Fibroblast of skin of left biceps (primary cell): Measurements from ENCODE around the gene FRMD4B.
A peak's percentile ranks its signal among the peaks of the same experiment; 100 is the strongest.
"Not testable (repeated sequence)": the region's sequence is repeated elsewhere in the genome, so short reads cannot be mapped to it uniquely, and the experiment has no call there.

ENCODE experiments used
- DNase-seq, 2 experiments: peaks; one replicate each; pipeline ENCODE4 v3.0.0-alpha.2; 2013; ENCODE audit warnings: low read depth in 2 of 2

FRMD4B gene

DNA sequence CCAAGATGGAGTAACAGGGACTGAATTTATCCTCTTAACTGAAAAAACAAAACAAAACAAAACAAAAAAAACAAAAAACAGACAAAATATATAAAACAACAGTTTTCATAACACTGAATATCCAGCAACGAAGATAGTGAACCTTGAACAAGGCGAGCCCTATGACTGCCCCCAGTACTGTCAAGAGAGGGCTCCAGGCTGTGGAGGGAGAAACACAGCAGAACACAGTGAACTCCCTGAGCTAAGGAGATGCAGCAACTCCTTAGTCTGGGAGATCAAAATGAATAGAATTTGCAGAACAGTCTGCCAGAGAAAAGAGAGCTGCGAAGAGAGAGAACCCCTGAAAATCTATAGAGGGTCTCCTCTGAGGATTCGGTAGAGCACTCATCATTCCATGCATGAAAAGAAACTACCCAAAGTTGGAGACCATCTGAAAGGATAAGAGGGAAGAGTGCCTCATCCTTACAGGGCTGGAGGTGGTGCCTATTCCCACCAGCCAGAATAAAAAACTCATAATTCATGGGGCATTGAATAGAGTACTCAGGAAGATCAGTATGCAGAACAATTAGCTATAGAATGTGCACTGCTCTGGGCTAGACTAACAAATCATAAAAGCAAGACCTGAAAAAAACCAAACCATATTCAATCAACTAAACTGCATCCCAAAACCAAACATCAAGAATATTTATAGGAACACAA lies 101.8 kb downstream of the FRMD4B start:
- no peak for DNase-seq

DNA sequence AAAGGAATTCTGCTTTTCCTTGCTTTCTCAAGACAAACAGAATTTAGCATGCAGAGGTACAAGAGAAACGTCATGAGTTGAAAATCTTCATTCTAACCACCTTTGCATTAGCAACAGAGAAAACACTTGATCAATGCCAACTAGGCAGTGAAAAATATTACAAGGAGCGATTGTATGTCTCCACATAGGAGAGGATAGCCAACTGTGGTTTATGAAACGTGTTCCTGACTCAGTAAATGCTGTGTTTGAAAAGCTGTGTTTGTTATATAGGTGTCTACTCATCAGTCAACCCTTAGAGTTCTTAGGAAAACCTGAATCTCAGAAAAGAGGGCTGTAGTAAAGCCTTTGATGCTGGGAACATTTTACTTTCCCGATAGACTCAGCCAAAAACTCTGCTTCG lies 102.4 kb downstream of the FRMD4B start:
- no peak for DNase-seq

DNA sequence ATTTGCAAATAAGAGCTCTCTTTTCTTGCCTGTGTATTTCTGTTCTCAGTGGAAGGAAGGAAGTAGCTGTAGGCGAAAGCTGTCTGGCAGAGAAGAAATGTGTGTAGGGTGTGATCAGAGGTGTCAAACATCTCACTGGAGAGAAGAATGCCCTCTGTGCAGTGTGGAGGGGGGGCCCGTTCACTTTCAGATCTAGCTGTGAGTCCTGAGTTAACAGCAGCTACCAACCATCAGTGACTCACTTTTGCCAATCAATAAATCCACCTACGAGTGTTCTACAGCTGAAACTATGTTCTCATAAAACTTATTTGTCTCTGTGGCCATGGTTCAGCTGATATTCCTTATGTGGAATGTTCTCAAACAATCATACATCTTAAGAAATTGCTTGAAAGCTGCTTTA lies 103.7 kb downstream of the FRMD4B start:
- DNase-seq, result no peak

GRCh38 chr3:69277403-69277802 lies 108.5 kb downstream of the FRMD4B start:
- not testable (repeated sequence) for DNase-seq

DNA sequence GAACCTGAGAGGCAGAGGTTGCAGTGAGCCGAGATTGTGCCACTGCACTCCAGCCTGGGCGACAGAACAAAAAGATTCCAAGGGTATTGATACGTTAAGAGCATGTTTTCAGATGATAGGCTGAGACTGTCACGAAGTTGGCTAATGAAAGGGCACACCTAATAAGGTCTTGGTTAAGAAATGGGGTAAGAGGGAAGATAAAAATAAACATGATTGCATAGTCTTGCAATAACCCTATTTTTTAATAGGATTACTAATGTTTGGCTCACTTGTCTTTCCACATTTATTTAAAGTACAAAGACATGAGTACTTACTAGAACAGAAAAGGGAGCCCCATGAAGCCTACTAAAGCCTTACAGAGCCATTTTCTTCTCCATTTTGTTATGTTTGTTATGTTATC lies 109.0 kb downstream of the FRMD4B start:
- DNase-seq, result no peak

GRCh38 chr3:69276191-69276590 lies 109.7 kb downstream of the FRMD4B start:
- DNase-seq, result not testable (repeated sequence)

- no peak for DNase-seq
These were observed 112.0 kb downstream of the FRMD4B start for GRCh38 chr3:69273896-69274295.

DNA sequence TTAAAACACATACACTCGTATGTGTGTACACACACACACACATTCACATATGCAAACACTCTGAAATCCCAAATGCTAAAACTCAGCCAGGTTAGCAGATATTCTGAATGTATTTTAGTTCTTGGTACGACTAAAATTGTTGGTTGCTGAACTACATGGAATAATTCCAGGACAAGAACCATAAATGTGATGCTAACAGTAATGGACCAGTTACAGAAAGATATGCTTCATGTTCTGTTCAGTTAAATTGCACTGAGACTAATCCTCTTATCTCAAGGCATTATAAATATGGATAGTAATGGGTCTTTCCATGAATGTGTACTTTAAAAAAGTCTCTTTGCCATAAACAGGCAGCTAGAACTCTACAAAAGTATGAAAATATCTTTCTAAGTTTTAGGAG lies 113.3 kb downstream of the FRMD4B start:
- no peak for DNase-seq

DNA sequence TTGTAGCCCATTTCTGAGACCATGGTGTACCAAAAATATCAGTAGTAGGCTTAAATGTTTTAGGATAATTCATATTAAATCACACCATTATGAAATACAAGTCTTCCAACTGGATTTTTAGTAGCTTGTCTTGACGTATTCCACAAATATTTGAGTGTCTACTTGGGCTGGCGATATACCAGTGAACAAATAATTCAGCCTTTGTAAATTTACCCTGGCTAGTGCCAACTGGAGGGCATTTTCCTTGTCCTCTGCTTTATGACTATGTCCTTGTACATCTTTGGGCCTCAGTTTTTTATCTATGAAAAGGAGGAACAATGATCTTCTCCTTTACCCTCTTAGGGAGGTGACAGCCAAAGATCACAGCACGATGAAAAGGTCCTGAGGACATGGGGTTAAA lies 114.8 kb downstream of the FRMD4B start:
- DNase-seq, result no peak

GRCh38 chr3:69266585-69266984 lies 119.3 kb downstream of the FRMD4B start:
- no peak for DNase-seq

- DNase-seq, result not testable (repeated sequence)
These were observed 119.8 kb downstream of the FRMD4B start for GRCh38 chr3:69266071-69266470.

DNA sequence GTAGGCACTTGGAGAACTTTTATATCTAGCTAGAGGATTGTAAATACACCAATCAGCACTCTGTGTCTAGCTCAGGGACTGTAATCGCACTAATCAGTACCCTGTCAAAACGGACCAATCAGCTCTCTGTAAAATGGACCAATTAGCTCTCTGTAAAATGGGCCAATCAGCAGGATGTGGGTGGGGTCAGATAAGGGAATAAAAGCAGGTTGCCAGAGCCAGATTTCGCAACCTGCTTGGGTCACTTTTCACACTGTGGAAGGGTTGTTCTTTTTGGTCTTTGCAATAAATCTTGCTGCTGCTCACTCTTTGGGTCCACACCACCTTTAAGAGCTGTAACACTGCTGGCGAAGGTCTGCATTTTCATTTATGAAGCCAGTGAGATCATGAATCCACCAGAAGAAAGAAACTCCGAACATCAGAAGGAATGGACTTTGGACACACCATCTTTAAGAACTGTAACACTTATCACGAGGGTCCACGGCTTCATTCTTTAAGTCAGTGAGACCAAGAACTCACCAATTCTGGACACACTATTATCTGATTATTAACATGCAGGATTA lies 125.0 kb downstream of the FRMD4B start:
- not testable (repeated sequence) for DNase-seq

DNA sequence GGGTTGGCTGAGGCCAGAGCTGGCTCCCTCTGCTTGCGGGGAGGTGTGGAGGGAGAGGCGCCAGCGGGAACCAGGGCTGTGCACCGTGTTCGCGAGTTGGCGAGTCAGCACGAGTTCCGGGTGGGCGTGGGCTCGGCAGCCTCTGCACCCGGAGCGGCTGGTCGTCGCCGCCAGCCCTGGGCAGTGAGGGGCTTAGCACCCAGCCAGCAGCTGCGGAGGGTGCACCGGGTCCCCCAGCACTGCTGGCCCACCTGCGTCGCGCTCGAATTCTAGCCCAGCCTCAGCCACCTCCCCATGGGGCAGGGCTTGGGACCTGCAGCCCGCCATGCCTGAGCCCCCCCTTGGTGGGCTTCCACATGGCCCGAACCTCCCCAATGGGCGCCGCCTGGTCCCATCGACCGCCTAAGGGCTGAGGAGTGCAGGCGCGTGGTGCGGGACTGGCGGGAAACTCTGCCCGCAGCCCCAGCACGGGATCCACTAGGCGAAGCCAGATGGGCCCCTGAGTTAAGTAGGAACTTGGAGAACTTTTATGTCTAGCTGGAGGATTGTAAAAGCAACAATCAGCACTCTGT lies 125.6 kb downstream of the FRMD4B start:
- no peak for DNase-seq

GRCh38 chr3:69259125-69259524 lies 126.8 kb downstream of the FRMD4B start:
- no peak for DNase-seq

- DNase-seq, result no peak
These were observed 130.0 kb downstream of the FRMD4B start for GRCh38 chr3:69255928-69256327.

- DNase-seq, result no peak
These were observed 131.5 kb downstream of the FRMD4B start for GRCh38 chr3:69254351-69254750.

DNA sequence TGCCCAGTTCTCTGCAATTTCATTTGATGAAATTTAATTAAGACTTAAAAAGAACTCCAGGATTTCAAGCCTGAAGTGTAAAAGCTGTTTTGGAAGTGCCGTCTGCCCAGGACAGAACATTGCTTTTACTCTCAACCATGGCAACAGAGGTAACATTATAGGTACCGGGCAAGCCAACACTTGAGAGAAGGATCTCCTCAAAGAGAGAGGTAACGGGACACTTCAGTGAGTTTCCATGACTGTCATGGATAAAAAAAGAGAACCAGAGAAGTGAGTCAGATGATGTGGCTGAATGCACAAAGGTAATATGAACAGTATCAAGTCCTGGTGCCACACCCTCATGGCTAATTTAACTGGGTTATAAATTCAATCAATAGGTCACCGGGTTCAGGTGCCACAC lies 133.3 kb downstream of the FRMD4B start:
- no peak for DNase-seq

- no peak for DNase-seq
These were observed 133.7 kb downstream of the FRMD4B start for GRCh38 chr3:69252141-69252540.

GRCh38 chr3:69251078-69251805 lies 134.6 kb downstream of the FRMD4B start:
- no peak for DNase-seq

- peak; percentile 3 to 7 for DNase-seq
These were observed 135.9 kb downstream of the FRMD4B start for GRCh38 chr3:69250014-69250413.

DNA sequence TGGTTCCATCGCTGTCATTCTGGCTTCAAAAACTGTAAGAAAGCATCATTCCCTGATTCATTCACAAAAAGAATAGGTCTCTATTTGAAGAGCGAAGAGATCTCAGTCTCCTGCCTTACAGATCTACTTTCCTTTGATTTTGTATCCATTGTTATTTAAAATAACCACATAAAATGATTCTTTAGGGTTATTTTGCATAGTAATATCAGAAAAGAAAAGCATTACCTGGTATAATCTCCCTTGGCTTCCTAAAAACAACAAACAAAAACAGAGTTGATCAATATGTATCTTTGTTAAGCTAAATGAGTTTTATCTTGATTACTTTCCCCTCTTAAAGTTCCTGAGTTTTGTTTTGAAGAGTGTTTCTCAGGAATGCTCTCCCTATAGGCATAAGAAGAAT lies 136.9 kb downstream of the FRMD4B start:
- no peak for DNase-seq

DNA sequence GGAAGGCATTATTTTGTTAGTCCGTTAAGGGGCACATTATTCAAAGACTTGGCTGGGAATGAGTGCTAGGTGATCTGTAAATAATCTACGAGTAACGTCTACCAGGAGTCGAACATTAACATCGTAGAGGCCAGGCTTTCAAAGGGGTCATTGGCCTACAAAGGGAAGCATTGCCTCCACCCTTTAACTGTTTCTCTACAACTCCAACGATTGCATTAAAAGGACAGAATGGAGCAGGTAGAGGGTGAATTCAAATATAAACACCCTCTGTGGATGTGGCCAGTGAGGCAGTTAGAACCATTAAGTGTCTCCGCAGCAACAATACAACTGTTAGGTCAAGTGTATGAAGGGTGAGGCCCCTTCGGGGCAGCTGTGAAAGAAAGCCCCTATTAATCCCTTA lies 137.5 kb downstream of the FRMD4B start:
- DNase-seq, result no peak

DNA sequence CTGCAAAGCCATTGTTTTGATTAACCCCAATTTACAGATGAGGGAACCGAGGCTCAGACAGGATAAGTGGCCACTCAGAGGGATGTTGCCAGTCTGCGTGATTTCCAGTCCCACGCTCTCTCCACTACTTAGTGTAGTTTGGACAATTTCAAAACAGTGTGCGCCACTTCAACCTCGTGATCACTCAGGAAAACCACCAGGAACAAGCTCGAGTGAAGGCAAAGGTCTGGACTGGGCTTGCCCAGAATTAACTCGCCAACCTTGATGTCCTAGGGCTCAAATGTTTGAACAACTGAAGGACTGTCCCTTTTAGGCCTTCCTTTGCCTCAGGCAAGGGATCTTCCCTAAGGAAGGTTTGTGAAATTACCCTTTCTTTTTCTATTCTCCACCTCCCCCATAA lies 139.3 kb downstream of the FRMD4B start:
- DNase-seq, result no peak
